Left cardiac atrium (tissue), 4 donors: ENCODE results near the gene GSKIP. TPM values are rescaled to one million over a fixed set of nuclear protein-coding genes. Genes with fewer than 3 reads are reported as not detected.

Experiments
- ATAC-seq, 2 donors: fragments of 200-7000 bp; cut with Tn5 transposase; one replicate each; pipeline ENCODE4 v1.9.1; 2020; ENCODE audit warnings: mild to moderate bottlenecking in 2 of 2, moderate library complexity in 2 of 2
- DNase-seq: peaks from one replicate; pipeline ENCODE4 v3.0.0-alpha.2; 2020
- intact Hi-C, 2 donors: fragments of 100-400 bp; cut with DNase I; formaldehyde crosslinking; loops; one replicate each; pipeline versions ENCODE4 v1.14.1 to v1.15.1; 2022 to 2023
- total RNA-seq, 2 donors: library from RNA; stranded (reverse); fragmentation: NEBNext Ultra II Directional; extraction: Animal tissue kit (Norgen Biotek cat#: 25700); gene quantifications; one replicate each; pipeline ENCODE4 v1.2.1, GENCODE V29; 2021
- donor health status: DM: no; HTN: yes; CAD: no.
- donor health status: DM: no; HTN: yes; CAD: no; lungs with severe emphysema.
- donor health status: DM: yes; HTN: yes; CAD: no.
- donor health status: Dilated cardiomyopathy.

The GSKIP gene
- total RNA-seq, 2 donors from 2014 or later = 10.2 to 11.2 TPM

- no peak for DNase-seq
- no peak for ATAC-seq
- intact Hi-C loops = no loop called here
Measured at GRCh38 chr14:96368534-96368933, 5.2 kb downstream of the GSKIP start.

- ATAC-seq = no peak
- DNase-seq = no peak
- intact Hi-C loops = no loop called here
Measured at GRCh38 chr14:96370528-96370927, 7.2 kb downstream of the GSKIP start.

GRCh38 chr14:96373538-96373937, 10.2 kb downstream of the GSKIP start:
- DNase-seq (no peak), ATAC-seq (no peak)
- intact Hi-C loops = no loop called here

- intact Hi-C loops = no loop called here
- ATAC-seq (no peak), DNase-seq (no peak)
Measured at GRCh38 chr14:96376093-96376492, 12.8 kb downstream of the GSKIP start.

- intact Hi-C loops = no loop called here
- ATAC-seq (no peak), DNase-seq (no peak)
Measured at GRCh38 chr14:96380735-96381134, 17.4 kb downstream of the GSKIP start.

GRCh38 chr14:96383445-96383844, 20.1 kb downstream of the GSKIP start:
- intact Hi-C loops = no loop called here
- ATAC-seq = no peak
- DNase-seq = no peak

- ATAC-seq (no peak), DNase-seq (no peak)
- intact Hi-C loops = no loop called here
Measured at GRCh38 chr14:96384053-96384452, 20.7 kb downstream of the GSKIP start.

- DNase-seq (no peak), ATAC-seq (no peak)
- intact Hi-C loops = no loop called here
Measured at GRCh38 chr14:96384740-96385139, 21.4 kb downstream of the GSKIP start.

- ATAC-seq = no peak
- DNase-seq = no peak
- intact Hi-C loops = no loop called here
Measured at GRCh38 chr14:96385385-96385784, 22.1 kb downstream of the GSKIP start.

- ATAC-seq = no peak
- intact Hi-C loops = loop anchor here in 1 of 2 donors (2.0 kb wide), 1 partner anchor 26 kb away; no protein-coding TSS in a partner anchor
- DNase-seq = no peak
Measured at GRCh38 chr14:96390965-96391292, 27.6 kb downstream of the GSKIP start.

GRCh38 chr14:96391293-96392118, 28.2 kb downstream of the GSKIP start:
- intact Hi-C loops = loop anchor here in 1 of 2 donors (2.0 kb wide), 1 partner anchor 27 kb away; no protein-coding TSS in a partner anchor
- peak; percentile 98 to 99 for ATAC-seq
- peak; percentile 97 for DNase-seq

GRCh38 chr14:96393071-96393691, 29.9 kb downstream of the GSKIP start:
- ATAC-seq = no peak
- DNase-seq = no peak
- intact Hi-C loops = no loop called here

GRCh38 chr14:96394047-96394815, 30.9 kb downstream of the GSKIP start:
- ATAC-seq = no peak
- intact Hi-C loops = no loop called here
- DNase-seq = no peak

- intact Hi-C loops = no loop called here
- no peak for ATAC-seq
- no peak for DNase-seq
Measured at GRCh38 chr14:96398432-96398831, 35.1 kb downstream of the GSKIP start.

- intact Hi-C loops = no loop called here
- no peak for DNase-seq
- ATAC-seq = no peak
Measured at GRCh38 chr14:96398921-96399320, 35.6 kb downstream of the GSKIP start.

- no peak for DNase-seq
- no peak for ATAC-seq
- intact Hi-C loops = no loop called here
Measured at GRCh38 chr14:96399405-96399804, 36.1 kb downstream of the GSKIP start.

- ATAC-seq (no peak), DNase-seq (no peak)
- intact Hi-C loops = no loop called here
Measured at GRCh38 chr14:96400495-96400894, 37.2 kb downstream of the GSKIP start.

GRCh38 chr14:96403409-96403808, 40.1 kb downstream of the GSKIP start:
- DNase-seq (no peak), ATAC-seq (no peak)
- intact Hi-C loops = no loop called here

GRCh38 chr14:96405677-96406076, 42.4 kb downstream of the GSKIP start:
- ATAC-seq (no peak), DNase-seq (no peak)
- intact Hi-C loops = no loop called here

GRCh38 chr14:96407935-96408570, 44.7 kb downstream of the GSKIP start:
- intact Hi-C loops = no loop called here
- no peak for DNase-seq
- no peak for ATAC-seq
